GM21723 (cell line): Measurements from ENCODE around the gene TRIM38.
"Not testable (repeated sequence)": the region's sequence is repeated elsewhere in the genome, so short reads cannot be mapped to it uniquely, and the experiment has no call there.

Experiments
- ATAC-seq: cut with Tn5 transposase; IDR thresholded peaks from one replicate; pipeline ENCODE4 v1.9.1; 2021; ENCODE audit warnings: mild to moderate bottlenecking, moderate library complexity; ENCODE audit not compliant: unreplicated experiment

The TRIM38 gene, protein sequence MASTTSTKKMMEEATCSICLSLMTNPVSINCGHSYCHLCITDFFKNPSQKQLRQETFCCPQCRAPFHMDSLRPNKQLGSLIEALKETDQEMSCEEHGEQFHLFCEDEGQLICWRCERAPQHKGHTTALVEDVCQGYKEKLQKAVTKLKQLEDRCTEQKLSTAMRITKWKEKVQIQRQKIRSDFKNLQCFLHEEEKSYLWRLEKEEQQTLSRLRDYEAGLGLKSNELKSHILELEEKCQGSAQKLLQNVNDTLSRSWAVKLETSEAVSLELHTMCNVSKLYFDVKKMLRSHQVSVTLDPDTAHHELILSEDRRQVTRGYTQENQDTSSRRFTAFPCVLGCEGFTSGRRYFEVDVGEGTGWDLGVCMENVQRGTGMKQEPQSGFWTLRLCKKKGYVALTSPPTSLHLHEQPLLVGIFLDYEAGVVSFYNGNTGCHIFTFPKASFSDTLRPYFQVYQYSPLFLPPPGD

DNA sequence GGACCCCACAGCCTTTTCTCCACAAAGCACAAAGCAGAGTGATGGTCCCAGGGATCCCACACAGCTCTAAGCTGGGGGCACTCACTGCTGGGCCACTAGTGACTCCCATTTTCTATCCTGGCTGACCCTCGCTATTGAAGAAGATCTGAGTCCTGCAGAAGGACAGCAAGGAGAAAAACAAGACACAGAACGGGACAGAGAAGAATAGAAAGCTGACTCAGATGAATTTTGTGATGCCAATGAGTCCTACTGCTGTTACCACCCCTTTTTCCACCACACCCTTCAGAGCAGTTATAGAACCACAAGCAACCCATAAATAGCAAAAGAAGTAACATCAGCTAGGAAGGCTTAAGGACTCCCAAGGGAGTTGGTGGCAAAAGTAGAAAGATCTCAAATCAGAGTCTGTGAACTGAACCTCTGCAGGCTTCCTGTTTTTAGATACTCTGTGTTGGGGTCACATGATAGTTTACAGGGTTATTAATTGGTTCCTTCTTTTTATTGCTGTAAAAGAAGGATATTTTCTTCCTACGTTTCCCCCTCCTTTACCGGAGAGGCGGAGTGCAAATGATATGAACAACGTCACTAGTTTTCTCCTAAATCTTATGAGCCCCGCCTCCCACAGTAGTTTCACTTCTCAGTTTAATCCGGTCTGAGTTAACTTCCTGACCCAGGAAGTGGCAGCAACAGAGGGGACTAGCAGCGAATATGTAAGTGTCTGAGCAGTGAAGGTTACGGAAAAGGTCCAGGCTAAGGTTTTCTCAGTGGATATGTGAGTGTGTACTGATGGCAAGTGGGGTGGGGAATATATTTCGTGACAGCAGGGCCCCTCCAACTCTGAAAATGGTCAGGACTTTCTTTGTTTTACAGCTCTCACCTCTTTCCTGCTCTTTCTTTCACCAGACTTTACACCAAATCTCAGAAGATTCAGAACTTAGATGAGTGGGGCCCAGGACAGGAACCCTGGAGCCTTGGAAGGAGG is at the start of gene TRIM38:
TRIM38 (plus strand) TSS at position 654 of the 979 bp plus-strand sequence. CDS start 3,721 bp downstream, outside the sequence.
- peak; percentile 80 for ATAC-seq

DNA sequence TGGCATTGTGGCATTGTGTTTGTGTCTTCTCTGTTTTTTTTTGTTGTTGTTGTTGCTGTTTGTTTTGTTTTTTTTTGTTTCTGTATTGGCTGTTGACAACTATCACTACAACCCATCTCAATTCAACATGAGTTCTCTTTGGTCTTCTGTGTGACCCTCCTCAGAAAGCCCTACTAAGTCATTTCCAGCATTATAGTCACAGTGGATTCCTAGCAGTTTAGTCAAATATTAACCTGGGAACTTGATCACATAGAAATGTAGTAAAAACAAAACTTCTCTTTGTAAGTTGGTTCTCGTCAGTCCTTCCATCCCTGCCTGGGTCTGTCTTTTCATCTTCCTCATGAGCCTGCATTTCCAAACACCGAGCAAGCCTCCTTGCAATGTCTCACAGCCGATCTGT is 48.9 kb upstream of the TRIM38 start:
- ATAC-seq = no peak

DNA sequence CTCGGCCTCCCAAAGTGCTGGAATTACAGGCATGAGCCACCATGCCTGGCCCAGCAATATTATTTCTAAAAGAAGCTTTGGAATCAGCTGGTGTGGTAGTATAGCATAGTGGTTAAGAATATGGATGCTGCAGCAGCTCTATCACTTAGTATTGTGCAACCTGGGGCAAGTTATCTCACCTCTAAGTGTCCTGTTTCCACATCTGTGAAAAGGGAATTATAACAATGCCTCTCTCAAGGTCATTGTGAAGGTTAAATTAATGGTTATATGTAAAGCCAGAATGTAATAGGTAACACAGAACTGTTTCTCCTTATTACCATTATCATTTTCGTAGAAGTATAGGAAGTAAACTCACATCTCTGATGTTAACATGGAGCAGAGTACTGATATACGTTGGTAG is 46.3 kb upstream of the TRIM38 start:
- ATAC-seq = no peak

DNA sequence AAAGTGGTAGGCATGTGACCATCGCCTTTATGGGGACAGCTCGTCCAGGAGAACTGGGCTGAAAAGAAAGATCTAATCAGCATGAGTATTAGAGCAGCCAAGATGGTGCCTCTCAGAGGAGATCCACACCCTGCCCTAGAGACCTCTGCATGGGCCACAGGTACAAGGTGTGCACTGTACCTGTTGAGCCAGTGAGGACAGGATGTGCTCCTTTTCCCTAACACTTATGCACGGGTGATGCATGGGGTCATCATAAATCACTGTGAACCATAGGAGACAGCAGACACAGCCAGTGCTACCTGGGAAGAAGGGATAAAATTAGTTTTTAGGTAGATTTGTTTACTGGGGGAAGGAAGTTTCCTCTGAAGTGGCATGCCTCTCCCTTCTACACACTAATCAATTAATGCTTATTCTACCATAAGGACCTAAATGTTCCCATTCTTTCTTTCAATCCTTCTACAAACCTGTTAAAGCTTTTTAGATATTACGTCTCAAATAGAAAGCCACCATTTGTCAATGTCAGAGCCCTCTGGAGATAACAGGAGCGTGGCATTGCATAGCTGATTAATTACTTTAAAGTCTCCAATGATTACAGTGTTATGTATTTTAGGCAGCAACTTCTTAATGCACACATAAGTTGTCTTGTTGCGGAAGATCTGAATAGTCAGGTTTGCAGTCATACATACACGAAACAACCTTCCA is 45.7 kb upstream of the TRIM38 start:
- no peak for ATAC-seq

DNA sequence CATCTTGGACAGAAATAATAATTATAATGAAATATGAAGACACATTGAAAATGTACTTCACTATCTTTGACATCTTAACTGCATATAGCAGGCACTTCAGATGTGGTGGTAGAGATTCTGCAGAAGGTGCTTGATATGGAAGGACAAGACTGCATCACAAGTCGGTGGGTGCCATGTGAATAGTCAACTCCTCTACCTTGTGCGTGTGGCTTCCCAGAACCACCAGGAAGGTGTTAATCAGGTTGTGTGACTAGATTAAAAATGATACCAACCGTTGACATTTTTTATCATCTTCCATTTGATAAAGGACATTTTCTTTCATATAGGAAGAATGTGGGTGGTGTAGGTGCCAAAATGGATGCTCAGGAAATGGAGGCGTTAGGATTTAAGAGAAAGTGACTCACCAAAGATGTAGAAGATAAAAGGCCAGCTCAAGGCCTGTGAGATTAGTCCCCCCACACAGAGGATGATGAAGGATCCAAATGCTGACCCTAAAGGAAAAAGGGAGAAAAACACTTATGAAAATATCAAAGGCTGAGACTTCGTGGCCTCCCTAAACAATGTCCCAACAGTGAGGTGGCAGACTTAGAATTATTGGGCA is 44.4 kb upstream of the TRIM38 start:
- no peak for ATAC-seq

DNA sequence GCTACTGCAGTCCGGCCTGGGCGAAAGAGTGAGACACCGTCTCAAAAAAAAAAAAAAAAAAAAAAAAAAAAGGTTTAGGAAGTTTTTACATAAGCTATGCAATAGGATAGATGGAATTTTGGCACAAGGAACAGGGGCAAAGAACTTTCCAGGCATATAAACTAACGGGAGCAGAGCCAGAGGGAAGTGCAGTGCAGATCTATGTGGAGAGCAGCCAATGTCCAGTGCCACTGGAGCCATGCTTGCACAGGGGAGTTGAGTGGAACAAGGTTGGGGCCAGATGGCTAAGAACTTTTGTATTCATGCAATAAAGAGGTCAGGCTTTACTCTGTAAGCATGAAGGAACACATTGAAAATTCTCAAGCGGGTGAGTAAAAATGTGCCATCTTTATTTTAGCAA is 42.9 kb upstream of the TRIM38 start:
- ATAC-seq = no peak

DNA sequence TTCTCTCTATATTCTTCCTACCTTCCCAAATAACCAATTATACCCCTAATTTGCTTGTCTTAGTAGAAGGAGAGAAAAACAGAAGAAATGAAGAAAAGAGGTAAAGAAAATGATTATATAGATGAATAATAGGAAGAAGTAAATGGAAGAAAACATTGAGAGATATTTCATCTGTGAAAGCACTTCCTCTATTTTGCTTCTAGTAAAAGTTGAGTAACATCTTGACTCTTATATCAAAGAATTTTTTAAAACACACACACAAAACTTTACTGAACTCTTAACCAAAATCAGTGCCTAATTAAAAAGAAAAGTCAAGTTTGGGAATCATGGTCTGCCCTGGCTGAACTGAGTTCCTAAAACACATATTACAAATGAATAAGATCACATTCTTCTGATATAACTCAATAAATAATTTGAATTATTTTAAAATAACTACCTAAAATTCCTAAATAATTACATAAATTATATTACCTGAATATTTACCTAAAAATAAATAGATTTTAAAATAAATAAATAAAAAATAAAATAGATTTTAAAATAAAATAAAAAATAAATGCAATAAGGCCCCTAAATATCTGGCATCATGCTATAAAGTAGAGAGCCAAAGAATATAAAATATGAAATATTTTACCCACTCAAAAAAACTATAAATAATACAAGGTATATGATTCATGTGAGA is 40.9 kb upstream of the TRIM38 start:
- ATAC-seq = no peak

DNA sequence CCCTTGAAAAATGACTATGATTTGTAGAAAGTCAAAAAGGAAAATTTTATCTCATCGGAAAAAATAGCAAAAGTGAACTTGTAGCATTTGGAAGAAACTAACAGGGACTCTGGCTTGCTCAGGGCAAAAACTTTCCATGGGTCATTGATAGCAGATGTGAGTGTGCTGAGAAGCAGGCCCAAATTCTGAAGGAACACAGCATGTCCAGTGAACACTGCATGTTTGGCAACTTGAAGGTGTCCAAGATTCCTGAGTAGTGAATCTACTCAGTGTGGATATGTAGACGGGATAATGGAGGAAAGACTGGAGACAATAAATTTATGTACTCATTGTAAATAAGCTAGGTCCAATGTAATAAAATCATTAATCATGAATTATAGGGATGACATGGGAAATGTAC is 40.3 kb upstream of the TRIM38 start:
- no peak for ATAC-seq

DNA sequence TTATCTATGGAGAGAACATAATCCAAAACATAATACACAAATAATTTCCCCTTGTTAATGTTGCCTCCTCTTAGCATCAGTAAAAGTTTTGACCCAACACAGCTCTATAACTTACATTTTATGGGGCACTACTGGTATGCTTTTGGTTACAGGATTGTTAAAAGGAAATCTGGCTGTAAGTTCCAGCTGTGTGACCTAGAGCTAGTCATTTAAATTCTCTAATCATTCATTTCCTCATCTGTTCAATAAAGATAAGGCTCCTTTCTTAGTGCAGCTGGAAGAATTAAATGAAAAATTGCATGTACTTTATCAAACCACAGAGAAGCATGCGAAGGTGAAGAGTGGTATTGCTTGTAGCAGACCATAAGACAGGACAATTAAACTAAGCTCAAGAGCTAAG is 36.7 kb upstream of the TRIM38 start:
- ATAC-seq = no peak

DNA sequence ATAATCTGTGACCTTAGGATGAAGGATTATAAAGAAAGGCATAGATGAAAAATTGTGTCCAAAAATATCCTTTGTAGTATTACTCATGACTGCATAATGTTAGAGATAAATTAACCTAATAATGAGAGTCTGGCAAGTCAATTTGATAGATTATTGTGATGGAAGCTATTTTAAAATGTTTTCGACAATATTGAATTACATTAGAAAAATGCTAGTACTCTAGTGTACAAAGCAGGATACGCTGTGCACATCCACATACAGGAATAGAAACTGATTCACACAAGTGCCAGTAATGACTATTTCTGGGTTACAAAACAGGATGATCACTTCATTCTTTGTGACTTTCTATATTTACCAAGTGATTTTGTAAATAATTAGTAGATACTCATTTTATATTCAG is 35.4 kb upstream of the TRIM38 start:
- no peak for ATAC-seq

DNA sequence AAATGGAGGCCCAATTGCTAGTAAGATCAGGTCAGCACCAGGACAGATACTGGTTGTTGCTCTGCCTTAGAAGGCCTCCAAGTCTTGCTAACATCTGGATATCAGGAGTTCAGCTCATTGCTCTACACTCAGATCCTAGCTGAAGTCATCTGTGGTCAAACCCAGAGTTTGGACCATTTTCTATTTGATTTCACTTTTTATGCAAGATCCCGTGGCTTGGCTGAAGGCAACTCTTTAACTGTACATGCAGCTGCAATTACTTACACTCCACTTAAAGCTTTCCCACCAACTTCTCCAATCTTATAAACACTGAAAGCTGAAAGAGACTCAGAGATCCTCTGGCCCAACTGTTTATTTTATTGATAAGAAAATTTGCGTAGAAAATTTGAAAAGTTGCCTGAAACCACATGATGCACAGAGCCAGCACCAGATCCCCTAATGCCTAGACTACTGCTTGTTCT is 34.8 kb upstream of the TRIM38 start:
- no peak for ATAC-seq

DNA sequence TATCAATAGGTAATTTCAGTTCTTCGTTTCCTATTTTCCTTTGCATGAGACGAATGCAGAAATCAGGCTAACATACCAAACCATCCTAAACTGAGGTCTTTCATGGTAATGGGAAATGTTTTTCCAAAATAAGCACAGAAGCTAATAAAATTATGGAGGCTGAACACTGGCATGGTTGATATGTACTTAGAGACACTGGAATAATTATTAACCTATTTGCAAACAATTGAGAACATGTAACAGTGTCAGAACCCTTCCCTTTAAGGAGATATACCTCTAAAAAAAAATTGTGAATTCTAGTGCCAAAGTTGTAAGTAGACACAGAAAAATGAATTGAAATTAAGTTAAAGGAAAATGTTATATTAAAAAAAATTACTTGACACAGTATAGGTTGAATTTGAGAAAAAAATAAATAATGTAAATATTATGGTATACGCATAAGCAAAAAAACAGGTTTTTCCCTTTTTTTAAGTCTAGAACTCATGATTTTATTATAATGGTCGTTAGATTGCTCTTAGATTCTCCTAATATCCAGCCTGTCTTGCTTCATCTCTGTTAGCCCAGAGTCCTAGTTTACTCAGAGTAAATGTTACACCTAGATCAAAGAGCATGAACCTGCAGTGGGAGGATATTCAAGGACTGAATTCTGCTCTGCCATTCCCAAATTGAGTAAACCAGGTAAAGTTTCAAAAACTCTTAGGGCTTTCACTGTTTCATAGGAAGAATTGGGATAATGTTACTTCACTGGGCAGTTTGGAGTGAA is 33.9 kb upstream of the TRIM38 start:
- no peak for ATAC-seq

DNA sequence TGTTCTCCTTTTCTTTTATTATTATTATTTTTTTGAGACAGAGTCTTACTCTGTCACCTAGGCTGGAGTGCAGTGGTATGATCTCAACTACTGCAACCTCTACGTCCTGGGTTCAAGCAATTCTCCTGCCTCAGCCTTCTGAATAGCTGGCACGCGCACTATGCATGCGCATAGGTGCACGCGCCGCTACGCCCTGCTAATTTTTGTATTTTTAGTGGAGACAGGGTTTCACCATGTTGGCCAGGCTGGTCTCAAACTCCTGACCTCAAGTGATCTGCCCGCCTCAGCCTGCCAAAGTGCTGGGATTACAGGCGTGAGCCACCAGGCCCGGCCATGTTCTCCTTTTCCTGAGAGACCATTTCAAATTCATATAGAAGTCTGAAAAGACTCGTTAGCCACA is 32.8 kb upstream of the TRIM38 start:
- not testable (repeated sequence) for ATAC-seq

DNA sequence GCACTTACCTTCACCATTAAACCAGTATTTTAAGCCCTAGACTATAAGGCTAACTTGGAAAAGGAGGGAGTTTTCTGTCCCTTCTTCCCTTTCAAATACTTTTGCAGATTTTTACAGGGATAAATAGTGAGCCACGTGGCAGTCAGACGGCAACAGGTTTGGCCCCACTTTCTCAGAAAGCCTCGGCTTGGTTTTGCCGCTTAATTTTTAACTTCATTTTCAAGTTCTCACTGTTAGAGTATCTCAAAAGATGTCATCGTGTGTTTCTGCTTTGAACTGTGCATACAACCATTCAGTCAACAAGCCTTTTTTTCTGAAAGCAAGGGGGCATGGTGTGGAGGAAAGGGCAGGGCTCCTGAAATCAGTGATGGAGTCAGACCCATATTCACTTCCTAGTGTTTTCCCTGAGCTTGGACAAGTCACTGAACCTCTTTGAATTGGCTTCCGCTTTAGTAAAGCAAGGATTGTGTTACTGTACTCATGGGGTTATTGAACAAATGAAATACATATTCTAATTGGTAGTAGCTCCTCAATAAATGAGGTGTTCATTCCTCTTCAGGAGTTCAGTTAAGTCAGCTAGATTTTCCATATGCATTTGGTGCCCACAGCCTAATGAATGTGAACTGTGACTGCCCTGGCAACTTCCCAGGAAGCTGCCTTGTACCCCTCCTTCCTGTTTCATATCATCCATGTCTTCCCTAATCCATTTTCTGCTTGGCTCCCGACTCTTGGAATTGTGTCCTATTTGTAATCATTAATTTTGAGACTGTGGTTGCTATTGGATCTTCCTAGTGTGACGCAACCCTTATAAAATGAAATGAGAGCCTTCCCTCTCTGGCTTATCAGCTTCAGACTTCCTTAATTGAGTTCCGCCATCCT is 31.8 kb upstream of the TRIM38 start, which contains the start of gene SLC17A2:
SLC17A2 (minus strand) TSS at position 160 of the 879 bp plus-strand sequence. CDS start 4,895 bp downstream, outside the sequence.
- no peak for ATAC-seq

DNA sequence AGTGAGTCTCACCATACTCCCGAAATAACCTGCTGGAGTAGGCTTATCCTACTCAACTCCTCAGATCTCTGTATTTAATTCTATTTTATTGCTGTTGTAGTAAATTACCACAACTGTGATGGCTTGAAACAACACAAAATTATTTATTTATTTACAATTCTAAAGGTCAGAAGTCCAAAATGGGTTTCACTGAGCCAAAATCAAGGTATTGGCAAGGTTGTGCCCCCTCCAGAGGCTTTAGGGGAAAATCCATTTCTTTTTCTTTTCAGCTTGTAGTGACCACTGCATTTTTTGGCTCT is 31.2 kb upstream of the TRIM38 start:
- no peak for ATAC-seq

DNA sequence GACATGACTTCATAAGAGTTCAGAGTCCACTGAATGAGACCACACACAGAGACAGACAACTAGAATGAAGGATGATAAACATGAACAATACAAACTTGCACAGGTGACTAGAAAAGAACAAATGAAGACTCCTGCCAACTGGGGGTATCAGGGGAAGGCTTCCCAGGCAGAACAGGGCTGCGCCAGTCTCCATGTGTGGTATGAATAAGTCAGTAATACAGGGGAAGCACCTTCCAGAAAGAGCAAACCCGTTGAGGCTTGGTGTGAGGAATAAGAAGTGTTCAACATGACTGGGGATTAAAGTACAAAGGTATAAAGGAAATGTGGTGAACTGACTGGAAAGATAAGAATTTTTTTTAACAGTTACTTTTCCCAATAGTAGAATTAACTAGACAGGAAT is 28.4 kb upstream of the TRIM38 start:
- no peak for ATAC-seq

DNA sequence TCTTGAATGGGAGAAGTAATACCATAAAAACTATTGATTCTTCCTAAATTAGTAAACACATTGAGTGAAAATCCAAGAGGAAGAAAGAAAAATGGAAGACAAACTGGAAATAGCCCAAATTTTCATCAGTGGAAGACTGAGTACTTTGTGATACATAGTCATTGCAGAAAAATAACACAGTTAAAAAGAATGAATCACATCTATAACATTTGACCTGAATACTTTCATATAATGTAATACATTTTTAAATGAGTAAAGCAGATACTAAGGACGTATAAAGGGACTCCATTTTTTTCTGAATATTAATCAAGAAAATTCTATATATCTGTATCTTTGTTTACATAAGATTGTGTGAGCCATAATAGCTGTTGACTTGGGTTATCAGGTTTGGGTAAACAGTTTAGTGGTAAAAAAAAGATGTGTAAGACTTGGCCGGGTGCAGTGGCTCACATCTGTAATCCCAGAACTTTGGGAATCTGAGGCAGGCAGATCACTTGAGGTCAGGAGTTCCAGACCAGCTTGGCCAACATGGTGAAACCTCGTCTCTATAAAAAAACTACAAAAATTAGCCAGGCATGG is 27.8 kb upstream of the TRIM38 start:
- no peak for ATAC-seq

DNA sequence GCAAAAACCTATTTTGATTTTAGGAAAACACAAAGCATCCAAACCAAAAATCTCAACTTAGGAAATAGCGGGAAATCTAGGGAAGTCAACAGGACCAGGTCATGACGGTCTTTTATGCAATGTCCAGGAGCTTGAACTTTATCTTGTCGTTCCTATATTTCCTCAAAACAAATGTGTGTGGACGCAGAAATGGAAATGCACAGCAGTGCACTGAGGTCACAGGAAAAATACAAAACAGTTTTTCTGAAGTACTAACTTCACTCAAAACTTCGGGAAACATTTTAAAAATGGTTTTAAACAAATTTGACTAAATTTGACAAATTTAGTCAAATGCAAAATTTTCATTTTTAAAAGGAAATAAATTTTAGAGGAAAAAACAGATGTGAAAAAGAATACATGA is 26.6 kb upstream of the TRIM38 start:
- no peak for ATAC-seq
